Hepatocyte (in vitro differentiated cells): ENCODE measurements around the gene NDUFB8. TPM values are rescaled to one million over a fixed set of nuclear protein-coding genes. Genes with fewer than 3 reads are reported as not detected.

Experiments used
- DNase-seq: peaks from one replicate; pipeline ENCODE4 v3.0.0-alpha.2; 2016; ENCODE audit warnings: low spot score
- H2AFZ ChIP-seq: fragments of 200-600 bp; sonication (generic); 2 replicates; pipeline ENCODE4 v1.6.0; 2016; ENCODE audit warnings: antibody characterized with exemption, mild to moderate bottlenecking
- H3K27ac ChIP-seq: fragments of 200-600 bp; sonication (generic); 2 replicates; pipeline ENCODE4 v1.5.1; 2016; ENCODE audit warnings: mild to moderate bottlenecking
- H3K27me3 ChIP-seq: fragments of 200-600 bp; sonication (generic); 2 replicates; pipeline ENCODE4 v1.6.1; 2016
- H3K36me3 ChIP-seq: fragments of 200-600 bp; sonication (generic); replicated peaks from 2 replicates; pipeline ENCODE4 v1.5.1; 2016; ENCODE audit warnings: low read depth; ENCODE audit not compliant: insufficient read depth
- H3K4me1 ChIP-seq: fragments of 200-600 bp; sonication (generic); 2 replicates; pipeline ENCODE4 v1.5.1; 2016; ENCODE audit warnings: mild to moderate bottlenecking, moderate library complexity; ENCODE audit not compliant: insufficient read depth
- H3K4me2 ChIP-seq: fragments of 200-600 bp; sonication (generic); 2 replicates; pipeline ENCODE4 v1.6.0; 2016
- H3K4me3 ChIP-seq: fragments of 200-600 bp; sonication (generic); 2 replicates; pipeline ENCODE4 v1.5.1; 2016; ENCODE audit warnings: mild to moderate bottlenecking
- H3K79me2 ChIP-seq: fragments of 200-600 bp; sonication (generic); 2 replicates; pipeline ENCODE4 v1.6.0; 2017; ENCODE audit warnings: mild to moderate bottlenecking
- H3K9me2 ChIP-seq: fragments of 200-600 bp; sonication (generic); replicated peaks from 2 replicates; pipeline ENCODE4 v1.6.0; 2017; ENCODE audit warnings: mild to moderate bottlenecking; ENCODE audit not compliant: insufficient read depth
- H3K9me3 ChIP-seq: fragments of 200-600 bp; sonication (generic); 2 replicates; pipeline ENCODE4 v1.5.1; 2016; ENCODE audit warnings: low read depth, mild to moderate bottlenecking
- H4K20me1 ChIP-seq: fragments of 200-600 bp; sonication (generic); 2 replicates; pipeline ENCODE4 v1.6.0; 2016; ENCODE audit warnings: mild to moderate bottlenecking; ENCODE audit not compliant: insufficient read depth, poor library complexity, severe bottlenecking
- CTCF ChIP-seq: fragments of 200-600 bp; sonication (generic); IDR thresholded peaks from 2 replicates; pipeline ENCODE4 v1.5.1; 2016; ENCODE audit warnings: antibody characterized with exemption, mild to moderate bottlenecking; ENCODE audit not compliant: poor library complexity
- EZH2 ChIP-seq: fragments of 200-600 bp; sonication (generic); IDR thresholded peaks from 2 replicates; pipeline ENCODE4 v1.6.1; 2016; ENCODE audit warnings: antibody characterized with exemption, mild to moderate bottlenecking, borderline replicate concordance
- EZH2phosphoT487 ChIP-seq: fragments of 200-600 bp; sonication (generic); IDR thresholded peaks from one replicate; pipeline ENCODE4 v1.6.1; 2018; ENCODE audit warnings: antibody characterized with exemption, mild to moderate bottlenecking, low read depth, moderate library complexity; ENCODE audit not compliant: unreplicated experiment, severe bottlenecking
- WGBS: methylation state at CpG from one replicate; pipeline ENCODE4 v1.1.6; 2016; ENCODE audit warnings: low lambda C conversion rate; ENCODE audit errors: missing lambda C conversion rate; 5-methylcytosine and 5-hydroxymethylcytosine counted together
- polyA plus RNA-seq: library from polyadenylated mRNA; unstranded; fragments of >200 nt; fragmentation: Nextera tagmentation; extraction: Ambion mirVana; gene quantifications from 2 replicates; pipeline ENCODE4 v1.2.1, GENCODE V29; 2016
- total RNA-seq: library from RNA; depleted of rRNA; stranded (reverse); fragments of >200 nt; gene quantifications from 2 replicates; pipeline ENCODE4 v1.2.3, GENCODE V29; 2014

The NDUFB8 gene
- total and polyA plus RNA-seq, 2 experiments from 2014 or later: 124 to 355 TPM

GRCh38 chr10:100571084-100571856 is 41.6 kb upstream of the NDUFB8 start:
- no peaks in the 10 kb centered on the region for H3K36me3 ChIP-seq
- no peak overlapping the region for H2AFZ ChIP-seq
- H3K4me1 ChIP-seq: no peaks in the 10 kb centered on the region
- H3K27me3 ChIP-seq: peaks cover 49% of the 10 kb centered on the region
- H3K27ac ChIP-seq: no peak overlapping the region
- WGBS: 89% methylated on average over 24 of the region's 24 CpGs
- H3K79me2 ChIP-seq: no peaks in the 10 kb centered on the region
- H3K4me3 ChIP-seq: no peak overlapping the region
- TF ChIP-seq EZH2 (no peak), CTCF (no peak), EZH2phosphoT487 (no peak)
- H3K9me3 ChIP-seq: no peaks in the 10 kb centered on the region
- H3K9me2 ChIP-seq: no peaks in the 10 kb centered on the region
- no peak overlapping the region for H3K4me2 ChIP-seq
- no peaks in the 10 kb centered on the region for H4K20me1 ChIP-seq
- no peak for DNase-seq

- DNase-seq: no peak
- no peak overlapping the region for H3K4me3 ChIP-seq
- 51% methylated on average over 8 of the region's 8 CpGs for WGBS
Observed at GRCh38 chr10:100570506-100570905, 40.8 kb upstream of the NDUFB8 start.

GRCh38 chr10:100569687-100570481 is 40.2 kb upstream of the NDUFB8 start:
- H3K9me2 ChIP-seq: no peaks in the 10 kb centered on the region
- peak overlapping the region; percentile 33 for H3K4me2 ChIP-seq
- no peak overlapping the region for H3K27ac ChIP-seq
- H4K20me1 ChIP-seq: no peaks in the 10 kb centered on the region
- H3K4me3 ChIP-seq: no peak overlapping the region
- no peaks in the 10 kb centered on the region for H3K79me2 ChIP-seq
- H3K36me3 ChIP-seq: no peaks in the 10 kb centered on the region
- H3K4me1 ChIP-seq: no peaks in the 10 kb centered on the region
- H3K27me3 ChIP-seq: peaks cover 57% of the 10 kb centered on the region
- DNase-seq: no peak
- no peak for TF ChIP-seq EZH2phosphoT487
- no peak for TF ChIP-seq CTCF
- no peak overlapping the region for H2AFZ ChIP-seq
- no peaks in the 10 kb centered on the region for H3K9me3 ChIP-seq
- 32% methylated on average over 19 of the region's 28 CpGs for WGBS

More at GRCh38 chr10:100570506-100570905, 40.8 kb upstream of the NDUFB8 start:
- no peaks in the 10 kb centered on the region for H3K79me2 ChIP-seq
- no peaks in the 10 kb centered on the region for H3K36me3 ChIP-seq
- peaks cover 55% of the 10 kb centered on the region for H3K27me3 ChIP-seq
- H2AFZ ChIP-seq: no peak overlapping the region
- H3K9me2 ChIP-seq: no peaks in the 10 kb centered on the region
- H4K20me1 ChIP-seq: no peaks in the 10 kb centered on the region
- no peak overlapping the region for H3K4me2 ChIP-seq
- H3K4me1 ChIP-seq: no peaks in the 10 kb centered on the region
- TF ChIP-seq EZH2 (no peak), EZH2phosphoT487 (no peak), CTCF (no peak)
- no peaks in the 10 kb centered on the region for H3K9me3 ChIP-seq
- H3K27ac ChIP-seq: no peak overlapping the region
